Ascending aorta (tissue), 2 donors: ENCODE data around the gene KIF20B. TPM values are rescaled to one million over a fixed set of nuclear protein-coding genes. Genes with fewer than 3 reads are reported as not detected.

ENCODE experiments used
- DNase-seq, 2 donors: peaks; one replicate each; pipeline ENCODE4 v3.0.0-alpha.2; 2019; ENCODE audit warnings: low spot score in 2 of 2
- H3K27ac ChIP-seq, 2 donors: fragments of 200-600 bp; sonication (generic); one replicate each; pipeline ENCODE4 v1.5.1; 2016 to 2017; ENCODE audit warnings: mild to moderate bottlenecking in 1 of 2
- H3K27me3 ChIP-seq: fragments of 200-600 bp; sonication (generic); one replicate; pipeline ENCODE4 v1.5.1; 2017
- H3K36me3 ChIP-seq, 2 donors: fragments of 200-600 bp; sonication (generic); one replicate each; pipeline ENCODE4 v1.5.1; 2016
- H3K4me1 ChIP-seq, 2 donors: fragments of 200-600 bp; sonication (generic); one replicate each; pipeline ENCODE4 v1.5.1; 2016 to 2017; ENCODE audit warnings: mild to moderate bottlenecking in 1 of 2
- H3K4me3 ChIP-seq, 2 donors: fragments of 200-600 bp; sonication (generic); one replicate each; pipeline ENCODE4 v1.5.1; 2016 to 2017; ENCODE audit warnings: mild to moderate bottlenecking in 1 of 2
- H3K9me3 ChIP-seq, 2 donors: fragments of 200-600 bp; sonication (generic); one replicate each; pipeline ENCODE4 v1.5.1; 2016
- CTCF ChIP-seq, 3 experiments: fragments of 200-600 bp in 2 of 3; fragments of 450-650 bp in 1 of 3; sonication (generic) in 2 of 3; IDR thresholded peaks; one replicate each; pipeline ENCODE4 v1.5.1; 2016 to 2019; ENCODE audit warnings: antibody characterized with exemption in 3 of 3, mild to moderate bottlenecking in 1 of 3, moderate library complexity in 1 of 3
- intact Hi-C: fragments of 100-400 bp; cut with DNase I; formaldehyde crosslinking; loops from one replicate; pipeline ENCODE4 v1.15.1; 2023
- total RNA-seq: library from RNA; depleted of rRNA; stranded (reverse); fragments of >200 nt; gene quantifications from one replicate; pipeline ENCODE4 v1.1.0, GENCODE V29; 2016

The KIF20B gene
- total RNA-seq, 1 donor from 2014 or later = 2.4 TPM

GRCh38 chr10:89692416-89692815, 9.0 kb upstream of the KIF20B start:
- DNase-seq = no peak
- H3K4me3 ChIP-seq = no peak overlapping the region
- H3K27ac ChIP-seq = no peak overlapping the region
- no peaks in the 10 kb centered on the region for H3K4me1 ChIP-seq
- no peaks in the 10 kb centered on the region for H3K9me3 ChIP-seq
- H3K27me3 ChIP-seq = no peaks in the 10 kb centered on the region
- no peak for TF ChIP-seq CTCF (IDR thresholded peaks at IDR 0.05)
- intact Hi-C loops = no loop called here
- no peaks in the 10 kb centered on the region for H3K36me3 ChIP-seq

GRCh38 chr10:89693176-89693575, 8.2 kb upstream of the KIF20B start:
- Histone ChIP-seq H3K36me3 (no peaks in the 10 kb centered on the region), H3K4me1 (no peaks in the 10 kb centered on the region)
- intact Hi-C loops = no loop called here

GRCh38 chr10:89695307-89695706, 6.1 kb upstream of the KIF20B start:
- no peak for TF ChIP-seq CTCF (IDR thresholded peaks at IDR 0.05)
- Histone ChIP-seq H3K36me3 (no peaks in the 10 kb centered on the region), H3K27ac (no peak overlapping the region), H3K9me3 (no peaks in the 10 kb centered on the region), H3K4me3 (no peak overlapping the region), H3K4me1 (no peaks in the 10 kb centered on the region), H3K27me3 (no peaks in the 10 kb centered on the region)
- no peak for DNase-seq
- intact Hi-C loops = no loop called here

More at GRCh38 chr10:89693176-89693575, 8.2 kb upstream of the KIF20B start:
- no peak for TF ChIP-seq CTCF (IDR thresholded peaks at IDR 0.05)
- no peaks in the 10 kb centered on the region for H3K9me3 ChIP-seq
- H3K27me3 ChIP-seq = no peaks in the 10 kb centered on the region
- no peak for DNase-seq
- H3K27ac ChIP-seq = no peak overlapping the region
- no peak overlapping the region for H3K4me3 ChIP-seq

- no peak for TF ChIP-seq CTCF (IDR thresholded peaks at IDR 0.05)
- H3K4me3 ChIP-seq = no peak overlapping the region
- no peaks in the 10 kb centered on the region for H3K36me3 ChIP-seq
- no peak overlapping the region for H3K27ac ChIP-seq
- H3K27me3 ChIP-seq = no peaks in the 10 kb centered on the region
- no peak for DNase-seq
- H3K9me3 ChIP-seq = no peaks in the 10 kb centered on the region
- peaks cover 2 to 9% of the 10 kb centered on the region in 2 donors for H3K4me1 ChIP-seq
- intact Hi-C loops = no loop called here
Measured at GRCh38 chr10:89697946-89698345, 3.4 kb upstream of the KIF20B start.

- no peak for TF ChIP-seq CTCF (IDR thresholded peaks at IDR 0.05)
- Histone ChIP-seq H3K4me1 (peaks cover 2 to 9% of the 10 kb centered on the region in 2 donors), H3K4me3 (no peak overlapping the region), H3K27me3 (no peaks in the 10 kb centered on the region), H3K27ac (no peak overlapping the region), H3K9me3 (no peaks in the 10 kb centered on the region), H3K36me3 (no peaks in the 10 kb centered on the region)
- DNase-seq = no peak
- intact Hi-C loops = loop anchor here (2.0 to 5.0 kb wide), 2 partner anchors 55 to 272 kb away; partner anchors contain the start of gene PANK1
Measured at GRCh38 chr10:89699581-89700064, 1.8 kb upstream of the KIF20B start.

- Histone ChIP-seq H3K27ac (peak overlapping the region; percentile 66 to 83), H3K4me1 (peaks cover 2 to 9% of the 10 kb centered on the region in 2 donors), H3K27me3 (no peaks in the 10 kb centered on the region), H3K36me3 (no peaks in the 10 kb centered on the region), H3K4me3 (peak overlapping the region; percentile 63 to 95), H3K9me3 (no peaks in the 10 kb centered on the region)
- no peak for TF ChIP-seq CTCF (IDR thresholded peaks at IDR 0.05)
- intact Hi-C loops = loop anchor here (2.0 to 5.0 kb wide), 2 partner anchors 56 to 274 kb away; partner anchors contain the start of gene PANK1
- DNase-seq = no peak
Measured at GRCh38 chr10:89700923-89701241, 508 bp upstream of the KIF20B start.
